ENCODE results near the gene SHB.

Gene SHB

GRCh38 chr9:37873955-37874354 lies 195.1 kb downstream of the SHB start:
- in situ Hi-C loops (cut with HindIII; ENCODE audit: low sequenced_read_pairs), result no loop called here

DNA sequence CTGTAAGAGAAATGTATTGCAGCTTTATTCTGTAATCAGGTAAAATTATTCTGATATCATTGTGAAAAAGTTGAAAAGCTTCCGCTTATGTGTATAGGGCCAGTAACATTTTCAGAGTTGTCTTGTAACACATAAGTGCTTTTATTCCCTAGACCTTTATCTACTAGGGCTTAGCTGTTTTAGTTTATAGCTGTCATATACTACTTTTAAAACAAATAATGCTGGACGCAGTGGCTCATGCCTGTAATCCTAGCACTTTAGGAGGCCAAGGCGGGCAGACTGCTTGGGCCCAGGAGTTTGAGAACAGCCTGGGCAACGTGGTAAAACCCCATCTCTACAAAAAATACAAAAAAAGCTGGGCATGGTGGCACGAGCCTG lies 198.2 kb downstream of the SHB start:
- in situ Hi-C loops (cut with HindIII; ENCODE audit: low sequenced_read_pairs), result no loop called here

DNA sequence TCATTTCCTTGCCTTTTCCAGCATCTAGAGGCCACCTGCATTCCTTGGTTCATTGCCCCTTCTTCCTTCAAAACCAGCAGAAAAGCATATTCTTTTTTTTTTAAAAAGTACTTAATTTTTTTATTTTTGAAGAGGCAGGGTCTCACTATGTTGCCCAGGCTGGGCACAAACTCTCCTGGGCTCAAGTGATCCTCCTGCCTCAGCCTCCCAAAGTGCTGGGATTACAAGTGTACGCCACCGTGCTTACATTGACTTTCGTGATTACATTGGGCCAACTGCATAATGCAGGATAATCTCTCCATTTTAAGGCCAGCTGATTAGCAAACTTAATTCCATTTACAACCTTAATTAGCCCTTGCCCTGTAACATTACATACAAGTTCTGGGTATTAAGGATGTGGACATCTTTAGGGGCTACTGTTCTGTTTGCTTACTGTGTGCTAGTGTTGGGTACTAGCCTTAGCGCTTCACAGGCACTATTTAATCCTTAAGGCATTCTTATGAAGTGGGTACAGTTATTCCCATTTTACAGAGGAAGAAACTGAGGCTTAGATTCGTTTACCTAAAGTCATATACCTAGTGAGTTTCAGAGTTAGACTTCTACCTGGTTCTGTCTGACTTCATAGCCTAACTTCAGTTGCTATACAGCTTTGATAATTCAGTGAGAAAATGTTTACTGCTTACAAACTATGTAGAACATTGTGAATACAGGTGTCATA lies 198.8 kb downstream of the SHB start:
- in situ Hi-C loops (cut with HindIII; ENCODE audit: low sequenced_read_pairs), result no loop called here

Measured in DLD1 (cell line).